Smooth muscle cell (in vitro differentiated cells): ENCODE data around the gene SLC7A1. TPM values are rescaled to one million over a fixed set of nuclear protein-coding genes. Genes with fewer than 3 reads are reported as not detected.

Source experiments
- DNase-seq: peaks from one replicate; lab custom pipeline; 2025; ENCODE audit not compliant: unreplicated experiment; lab: John Stamatoyannopoulos, UW
- H2AFZ ChIP-seq: fragments of 200-600 bp; sonication (generic); 2 replicates; pipeline ENCODE4 v1.6.0; 2016; ENCODE audit warnings: antibody characterized with exemption, low read depth, mild to moderate bottlenecking
- H3F3A ChIP-seq: fragments of 200-600 bp; sonication (generic); 2 replicates; pipeline ENCODE4 v1.6.0; 2017; ENCODE audit warnings: antibody characterized with exemption, low read depth
- H3K27ac ChIP-seq: fragments of 200-600 bp; sonication (generic); 2 replicates; pipeline ENCODE4 v1.5.1; 2016; ENCODE audit warnings: low read depth, mild to moderate bottlenecking
- H3K27me3 ChIP-seq: fragments of 200-600 bp; sonication (generic); 2 replicates; pipeline ENCODE4 v1.6.1; 2016; ENCODE audit warnings: low read depth, mild to moderate bottlenecking
- H3K36me3 ChIP-seq: fragments of 200-600 bp; sonication (generic); 2 replicates; pipeline ENCODE4 v1.5.1; 2016; ENCODE audit warnings: low read depth
- H3K4me1 ChIP-seq: fragments of 200-600 bp; sonication (generic); 2 replicates; pipeline ENCODE4 v1.5.1; 2016; ENCODE audit warnings: low read depth
- H3K4me2 ChIP-seq: fragments of 200-600 bp; sonication (generic); 2 replicates; pipeline ENCODE4 v1.6.0; 2016; ENCODE audit warnings: mild to moderate bottlenecking
- H3K4me3 ChIP-seq: fragments of 200-600 bp; sonication (generic); 2 replicates; pipeline ENCODE4 v1.5.1; 2016; ENCODE audit warnings: mild to moderate bottlenecking
- H3K79me2 ChIP-seq: fragments of 200-600 bp; sonication (generic); 2 replicates; pipeline ENCODE4 v1.6.0; 2016; ENCODE audit warnings: low read depth, mild to moderate bottlenecking
- H3K9ac ChIP-seq: fragments of 200-600 bp; sonication (generic); 2 replicates; pipeline ENCODE4 v1.6.0; 2016; ENCODE audit warnings: low read depth
- H3K9me3 ChIP-seq: fragments of 200-600 bp; sonication (generic); replicated peaks from 2 replicates; pipeline ENCODE4 v1.5.1; 2016; ENCODE audit warnings: low read depth
- H4K20me1 ChIP-seq: fragments of 200-600 bp; sonication (generic); 2 replicates; pipeline ENCODE4 v1.6.0; 2016; ENCODE audit warnings: low read depth
- CTCF ChIP-seq: fragments of 200-600 bp; sonication (generic); IDR thresholded peaks from 2 replicates; pipeline ENCODE4 v1.5.1; 2017; ENCODE audit warnings: borderline replicate concordance, mild to moderate bottlenecking, antibody characterized with exemption; ENCODE audit not compliant: insufficient read depth, poor library complexity, severe bottlenecking
- WGBS: methylation state at CpG from one replicate; pipeline ENCODE4 v1.1.7; 2016; ENCODE audit warnings: low lambda C conversion rate; 5-methylcytosine and 5-hydroxymethylcytosine counted together
- polyA plus RNA-seq: library from polyadenylated mRNA; unstranded; fragments of >200 nt; fragmentation: Nextera tagmentation; extraction: Ambion mirVana; gene quantifications from 2 replicates; pipeline ENCODE4 v1.2.1, GENCODE V29; 2016
- total RNA-seq: library from RNA; depleted of rRNA; stranded (reverse); fragments of >200 nt; gene quantifications from 2 replicates; pipeline ENCODE4 v1.2.3, GENCODE V29; 2014

SLC7A1 gene
- total and polyA plus RNA-seq, 2 experiments from 2014 or later: 7.9 to 36.6 TPM

- Histone ChIP-seq H3K4me3 (no peak overlapping the region), H3K9me3 (no peaks in the 10 kb centered on the region), H2AFZ (no peak overlapping the region), H3K27ac (no peak overlapping the region), H3K9ac (no peak overlapping the region), H3K79me2 (no peaks in the 10 kb centered on the region), H3K27me3 (no peaks in the 10 kb centered on the region), H3K4me2 (no peak overlapping the region), H3K4me1 (peaks cover 8% of the 10 kb centered on the region), H4K20me1 (no peaks in the 10 kb centered on the region), H3F3A (no peaks in the 10 kb centered on the region), H3K36me3 (no peaks in the 10 kb centered on the region)
- no peak for TF ChIP-seq CTCF
- no peak for DNase-seq
- WGBS: 49% methylated on average over 7 of the region's 7 CpGs
These were observed 111.3 kb downstream of the SLC7A1 start for GRCh38 chr13:29484236-29484635.

- H3F3A ChIP-seq: no peaks in the 10 kb centered on the region
- peaks cover 8% of the 10 kb centered on the region for H3K4me1 ChIP-seq
- DNase-seq: no peak
- H3K9ac ChIP-seq: no peak overlapping the region
- H3K4me2 ChIP-seq: no peak overlapping the region
- H3K27me3 ChIP-seq: no peaks in the 10 kb centered on the region
- H3K4me3 ChIP-seq: no peak overlapping the region
- H4K20me1 ChIP-seq: no peaks in the 10 kb centered on the region
- TF ChIP-seq CTCF: no peak
- H3K27ac ChIP-seq: no peak overlapping the region
- H2AFZ ChIP-seq: no peak overlapping the region
- H3K36me3 ChIP-seq: no peaks in the 10 kb centered on the region
- H3K9me3 ChIP-seq: no peaks in the 10 kb centered on the region
- WGBS: 89% methylated on average over 4 of the region's 4 CpGs
- H3K79me2 ChIP-seq: no peaks in the 10 kb centered on the region
These were observed 111.9 kb downstream of the SLC7A1 start for GRCh38 chr13:29483623-29484022.

- Histone ChIP-seq H2AFZ (no peak overlapping the region), H3K9me3 (no peaks in the 10 kb centered on the region), H3K4me3 (no peak overlapping the region), H3K4me1 (peaks cover 8% of the 10 kb centered on the region), H3K27me3 (peaks cover 3% of the 10 kb centered on the region), H4K20me1 (no peaks in the 10 kb centered on the region), H3F3A (no peaks in the 10 kb centered on the region), H3K4me2 (no peak overlapping the region), H3K27ac (no peak overlapping the region), H3K79me2 (no peaks in the 10 kb centered on the region), H3K36me3 (no peaks in the 10 kb centered on the region), H3K9ac (no peak overlapping the region)
- DNase-seq: no peak
- WGBS: 96% methylated on average over 15 of the region's 15 CpGs
- TF ChIP-seq CTCF: no peak
These were observed 112.3 kb downstream of the SLC7A1 start for GRCh38 chr13:29483211-29483610.

- WGBS: 78% methylated on average over 4 of the region's 4 CpGs
- Histone ChIP-seq H3K36me3 (no peaks in the 10 kb centered on the region), H4K20me1 (no peaks in the 10 kb centered on the region), H3K27ac (no peak overlapping the region), H3K4me1 (peaks cover 8% of the 10 kb centered on the region), H3K79me2 (no peaks in the 10 kb centered on the region), H3F3A (no peaks in the 10 kb centered on the region), H2AFZ (no peak overlapping the region), H3K9me3 (no peaks in the 10 kb centered on the region), H3K27me3 (peaks cover 10% of the 10 kb centered on the region), H3K9ac (no peak overlapping the region), H3K4me2 (no peak overlapping the region), H3K4me3 (no peak overlapping the region)
- no peak for DNase-seq
- TF ChIP-seq CTCF: no peak
These were observed 113.0 kb downstream of the SLC7A1 start for GRCh38 chr13:29482504-29482903.
